HG02798 (cell line): ENCODE results near the gene IPPK.

Source experiments
- ATAC-seq: cut with Tn5 transposase; IDR thresholded peaks from one replicate; pipeline ENCODE4 v1.9.1; 2021; ENCODE audit warnings: mild to moderate bottlenecking; ENCODE audit not compliant: unreplicated experiment, poor library complexity

Gene IPPK

DNA sequence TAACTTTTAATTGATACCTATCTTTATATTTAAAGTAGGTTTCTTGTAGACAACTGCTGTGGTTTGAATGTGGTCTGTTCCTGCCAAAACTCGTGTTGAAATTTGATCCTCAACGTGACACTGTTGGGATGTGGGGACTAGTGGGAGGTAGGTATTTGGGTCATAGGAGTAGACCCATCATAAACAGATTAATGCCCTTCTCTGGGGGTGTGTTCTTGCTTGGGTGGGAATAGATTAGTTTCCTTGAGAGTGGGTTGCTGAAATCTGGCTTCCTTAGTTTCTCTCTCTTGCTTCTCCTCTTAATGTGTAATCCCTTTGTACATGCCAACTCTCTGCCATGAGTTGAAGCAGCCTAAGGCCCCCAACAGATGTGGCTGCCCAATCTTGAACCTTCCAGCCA, 34.6 kb upstream of the IPPK start:
- ATAC-seq, result no peak

DNA sequence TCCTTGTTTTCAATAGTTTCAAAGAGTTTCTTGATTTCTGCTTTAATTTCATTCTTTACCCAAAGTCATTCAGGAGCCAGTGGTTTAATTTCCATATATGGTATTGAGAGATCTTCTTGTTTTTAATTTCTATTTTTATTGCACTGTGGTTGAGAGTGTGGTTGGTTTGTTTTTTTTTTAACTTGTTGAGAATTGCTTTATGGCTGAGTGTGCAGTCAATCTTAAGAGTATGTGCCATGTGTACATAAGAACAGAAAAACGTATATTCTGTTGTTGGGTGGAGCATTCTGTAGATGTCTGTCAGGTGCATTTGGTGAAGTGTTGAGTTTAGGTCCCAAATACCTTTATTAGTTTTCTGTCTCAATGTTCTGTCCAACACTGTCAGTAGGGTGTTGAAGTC, 26.7 kb upstream of the IPPK start:
- ATAC-seq, result no peak

DNA sequence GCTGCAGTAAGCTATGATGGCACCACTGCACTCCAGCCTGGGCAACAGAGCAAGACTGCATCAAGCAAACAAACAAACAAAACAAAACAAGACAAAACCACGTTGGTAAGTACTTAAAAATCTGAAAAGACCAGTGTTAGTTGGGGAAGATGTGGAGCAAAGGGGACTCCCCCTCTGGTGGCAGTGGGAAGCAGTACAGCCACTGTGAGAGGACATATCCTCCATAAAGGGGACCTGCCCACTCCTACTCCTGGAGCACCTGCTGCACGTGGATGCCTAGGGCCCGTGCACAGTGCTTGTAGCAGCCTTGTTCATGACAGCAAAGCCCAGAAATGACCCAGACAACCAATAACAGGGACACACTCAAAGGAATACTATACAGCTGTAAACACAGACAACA, 17.0 kb upstream of the IPPK start:
- no peak for ATAC-seq

DNA sequence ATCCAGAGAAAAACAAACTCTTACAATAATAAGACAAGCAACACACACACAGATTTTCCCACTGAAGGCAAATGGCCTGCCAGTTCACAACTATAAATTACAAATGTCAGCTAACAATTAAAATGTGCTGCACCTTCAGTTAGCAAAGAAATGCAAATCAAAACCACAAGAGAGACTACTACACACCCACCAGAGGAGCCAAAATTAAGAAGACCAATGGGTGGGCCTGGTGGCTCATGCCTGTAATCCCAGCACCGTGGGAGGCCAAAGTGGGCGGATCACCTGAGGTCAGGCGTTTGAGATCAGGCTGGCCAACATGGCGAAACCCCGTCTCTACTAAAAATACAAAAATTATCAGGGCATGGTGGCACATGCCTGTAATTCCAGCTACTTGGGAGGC, 15.1 kb upstream of the IPPK start:
- no peak for ATAC-seq

DNA sequence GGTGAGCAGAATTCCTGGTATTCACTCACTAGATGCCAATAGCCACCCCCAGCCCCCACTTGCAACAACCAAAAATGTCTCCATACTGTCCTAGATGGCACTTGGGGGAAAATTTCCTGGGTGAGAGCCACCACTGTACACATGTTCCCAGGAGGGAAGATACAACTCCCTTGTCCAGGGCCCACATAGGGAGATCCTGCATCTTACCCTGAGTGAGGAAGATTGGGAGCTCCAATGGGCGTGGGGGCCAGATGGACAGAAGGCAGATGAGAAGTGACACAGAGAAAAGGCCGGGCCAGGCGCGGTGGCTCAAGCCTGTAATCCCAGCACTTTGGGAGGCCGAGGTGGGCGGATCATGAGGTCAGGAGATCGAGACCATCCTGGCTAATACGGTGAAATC, 12.3 kb upstream of the IPPK start:
- no peak for ATAC-seq

DNA sequence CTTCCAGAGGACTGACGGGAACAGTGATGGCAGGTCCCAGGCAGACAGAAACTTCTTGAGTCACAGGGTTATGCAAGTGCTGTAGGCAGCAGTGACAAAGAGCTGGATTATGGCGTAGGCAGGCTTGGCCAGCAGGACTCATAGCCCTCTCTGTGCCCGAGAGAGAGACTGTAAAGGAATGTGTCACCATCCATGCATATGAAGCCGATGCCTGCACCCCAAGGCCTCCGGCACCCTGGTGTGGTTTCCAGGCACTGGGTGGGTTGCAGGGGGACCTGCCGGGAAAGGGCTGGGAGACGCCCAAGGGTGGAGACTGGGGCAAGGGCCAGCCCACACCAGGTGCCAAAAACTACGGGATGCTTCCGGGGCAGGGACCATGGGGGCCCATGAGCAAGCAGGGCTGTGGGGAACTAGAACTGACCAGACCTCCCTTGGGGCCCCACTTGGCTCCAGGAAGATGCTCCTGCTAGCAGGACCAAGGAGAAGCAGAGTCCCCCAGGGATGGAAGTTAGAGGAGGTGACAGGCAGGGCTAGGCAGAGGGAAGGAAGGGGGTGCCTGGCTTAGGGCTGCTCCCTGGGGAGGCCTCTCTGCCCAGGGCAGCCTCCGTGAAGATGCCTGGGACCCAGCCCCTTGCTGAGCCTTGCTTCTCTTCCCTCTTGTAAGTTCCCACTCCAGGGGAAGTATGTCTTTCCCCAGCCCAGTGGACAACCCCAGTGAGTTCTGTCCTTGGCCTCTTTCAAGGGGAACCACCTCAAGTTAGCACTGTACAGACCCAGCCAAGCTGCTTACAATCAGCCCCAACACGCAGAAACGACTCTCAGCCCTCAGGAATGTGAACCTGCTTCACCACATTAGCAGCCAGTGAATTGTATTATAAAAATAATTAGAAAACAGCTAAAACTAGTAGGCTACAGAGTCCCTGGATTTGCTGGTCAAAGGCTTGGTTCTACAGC, 10.5 kb upstream of the IPPK start:
- no peak for ATAC-seq

DNA sequence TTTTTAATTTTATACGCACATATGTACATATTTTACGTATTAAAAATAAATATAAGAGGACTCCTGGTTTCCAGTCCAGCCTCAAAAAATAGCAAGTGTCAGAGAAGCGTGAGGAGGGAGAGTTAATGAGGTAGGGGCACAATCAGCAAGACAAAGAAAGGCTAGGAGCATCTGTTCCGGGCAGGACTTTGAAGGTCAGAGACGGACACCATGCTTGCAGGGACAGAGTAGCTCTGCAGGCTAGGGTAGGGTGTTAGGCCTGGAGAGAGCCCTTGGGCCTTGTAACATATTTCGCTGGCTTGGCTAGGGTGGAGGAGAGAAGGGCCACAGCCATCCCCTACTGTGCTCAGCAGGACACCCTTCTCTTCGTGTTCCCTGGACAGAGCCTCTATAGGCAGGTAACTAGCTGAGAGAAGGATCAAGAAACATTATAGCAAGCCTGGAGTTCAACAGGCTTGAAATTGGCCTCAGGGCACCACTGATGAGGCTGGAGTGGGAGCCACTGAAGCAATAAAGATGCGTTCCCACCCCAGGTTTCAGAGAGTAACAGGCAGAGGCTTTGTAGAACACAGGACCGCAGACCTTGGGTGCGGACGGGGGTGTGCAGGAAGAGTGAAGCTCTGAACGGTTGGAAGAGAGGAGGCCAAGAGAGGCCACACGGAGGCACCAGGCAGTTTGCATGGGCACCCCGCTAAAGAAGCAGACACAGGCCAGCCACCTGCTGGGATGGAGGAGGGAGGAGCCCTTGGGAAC, 9.7 kb upstream of the IPPK start:
- no peak for ATAC-seq

DNA sequence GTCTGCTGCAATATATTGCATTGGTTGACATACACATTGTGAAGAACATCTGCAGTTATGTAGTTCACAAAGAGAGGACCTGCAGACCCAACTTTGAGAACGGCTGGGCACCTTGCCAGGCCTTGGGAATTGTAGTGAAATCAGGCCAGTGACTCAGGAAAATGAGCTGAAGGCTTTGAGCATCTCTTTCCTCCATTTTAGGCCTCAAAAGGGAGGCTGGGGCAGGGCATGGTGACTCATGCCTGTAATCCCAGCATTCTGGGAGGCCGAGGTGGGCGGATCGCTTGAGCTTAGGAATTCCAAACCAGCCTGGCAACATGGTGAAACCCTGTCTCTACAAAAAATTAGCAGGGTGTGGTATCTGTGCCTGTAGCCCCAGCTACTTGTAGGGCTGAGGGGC, 1.4 kb upstream of the IPPK start:
- no peak for ATAC-seq

DNA sequence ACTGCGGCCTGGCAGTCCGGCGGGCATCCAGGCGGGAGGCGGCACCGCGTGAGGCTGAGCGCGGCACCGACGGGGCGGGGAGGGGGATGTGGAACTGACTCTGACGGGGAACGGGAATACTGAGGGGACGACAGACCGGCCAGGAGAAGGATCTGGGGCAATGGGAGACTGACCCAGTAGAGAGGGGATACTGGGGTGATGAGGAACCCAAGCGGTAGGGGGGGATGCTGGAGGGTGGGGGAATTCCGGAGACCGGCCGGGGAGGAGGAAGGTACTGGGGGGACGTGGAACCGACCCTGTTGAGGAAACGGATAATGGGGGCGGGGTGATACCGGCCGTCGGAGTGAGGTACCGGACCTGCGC, 423 bp downstream of the IPPK start:
- ATAC-seq, result peak; percentile 8

DNA sequence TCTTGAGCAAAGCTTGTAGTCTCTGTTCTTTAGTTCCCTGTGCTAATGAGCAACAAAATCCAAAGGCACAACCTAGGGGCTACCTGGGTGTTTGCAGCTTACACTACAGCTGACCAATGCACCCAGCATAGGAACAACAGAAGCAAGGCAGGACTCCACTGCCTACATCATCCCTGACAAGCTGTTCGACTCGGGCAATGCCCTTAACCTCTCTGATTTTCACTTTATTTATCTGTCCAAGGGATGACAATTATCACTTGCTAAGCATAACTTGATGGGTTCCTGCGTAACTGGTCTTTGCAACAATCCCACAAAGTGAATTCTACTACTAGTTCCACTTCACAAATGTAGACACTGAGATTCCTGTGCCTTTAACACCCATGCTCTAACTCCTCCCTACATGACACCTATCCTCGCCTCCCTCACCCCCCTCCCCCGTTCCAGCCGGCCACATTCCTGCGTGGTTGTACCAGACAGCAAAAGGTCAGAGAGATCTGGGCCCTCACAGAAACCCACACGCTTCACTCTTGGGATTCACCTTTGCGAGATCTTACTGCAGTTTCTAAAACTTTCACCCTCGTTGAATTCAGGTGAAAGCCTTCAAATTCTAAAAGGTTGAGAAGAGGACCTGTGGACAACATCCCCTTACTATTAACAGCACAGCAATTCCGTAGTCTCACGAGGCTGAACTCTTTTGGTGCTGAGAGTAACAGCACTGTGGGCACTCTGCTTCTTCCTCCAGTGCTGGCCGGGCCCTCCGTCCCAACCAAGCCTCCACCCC, 995 bp downstream of the IPPK start:
- no peak for ATAC-seq

DNA sequence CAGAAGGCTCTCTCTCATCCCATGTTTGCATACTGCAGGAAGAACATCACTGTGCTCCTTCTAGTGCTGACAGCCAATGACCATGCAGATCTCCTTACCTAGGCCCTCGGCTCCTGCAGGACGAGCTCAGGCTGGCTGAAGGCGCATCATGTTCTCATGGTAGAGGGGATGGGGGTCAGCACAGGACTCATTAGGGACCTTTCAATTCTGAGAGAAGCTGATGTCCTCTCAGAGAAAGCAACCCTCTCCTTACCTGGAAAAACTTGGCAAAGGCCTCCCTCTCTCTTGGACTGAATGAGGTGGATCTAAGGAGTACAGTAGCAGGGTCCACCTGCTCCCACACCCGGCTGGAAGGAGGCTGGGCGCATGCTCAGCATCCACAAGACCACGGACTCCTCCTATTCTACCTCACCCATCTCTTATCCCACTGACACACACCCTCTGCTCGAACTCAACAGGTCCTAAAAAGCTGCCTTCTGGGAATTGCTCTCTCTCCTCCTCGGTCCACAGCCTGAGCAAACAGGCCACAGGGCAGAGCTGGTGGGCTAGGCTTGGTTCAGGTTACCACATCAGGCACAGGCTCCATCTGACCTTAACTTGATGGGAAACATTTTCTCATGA, 2.9 kb downstream of the IPPK start:
- ATAC-seq, result no peak

DNA sequence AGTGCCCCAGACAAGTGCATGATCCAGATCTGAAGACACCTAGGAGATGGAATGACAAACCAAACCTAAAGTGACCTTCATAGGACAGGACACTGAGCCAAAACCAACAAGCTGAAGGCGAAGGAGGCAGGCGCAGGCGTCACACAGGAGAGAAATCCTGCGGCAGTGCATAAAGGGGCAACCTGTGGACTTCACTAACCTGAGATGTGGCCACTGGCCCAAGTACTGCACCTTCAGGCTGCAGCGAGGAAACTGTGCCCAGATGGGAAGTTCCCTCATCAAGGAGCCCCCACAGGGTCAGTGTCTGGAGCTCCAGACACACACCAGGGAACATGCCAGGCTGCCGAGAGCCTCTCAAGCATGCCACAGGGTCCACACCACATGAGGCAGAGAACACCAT, 3.7 kb downstream of the IPPK start:
- no peak for ATAC-seq

DNA sequence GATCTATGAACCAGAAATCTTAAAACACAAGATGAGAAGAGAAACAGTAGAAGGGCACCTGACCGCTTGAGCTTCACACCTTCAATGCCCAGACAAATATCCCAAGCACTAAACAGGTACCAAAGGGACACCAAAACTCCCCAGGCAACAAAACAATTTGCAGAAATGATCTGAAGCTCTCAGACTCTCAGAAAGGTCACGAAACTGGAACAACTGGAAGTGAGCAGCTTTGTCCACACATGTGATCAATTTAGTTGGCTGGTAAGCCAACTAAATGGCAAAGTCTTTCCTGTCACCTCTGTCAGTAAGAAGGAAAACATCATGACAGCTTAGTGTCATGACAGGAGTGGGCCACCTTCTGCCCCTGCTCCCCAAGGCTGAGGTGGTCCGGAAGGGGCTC, 4.1 kb downstream of the IPPK start:
- ATAC-seq, result no peak

DNA sequence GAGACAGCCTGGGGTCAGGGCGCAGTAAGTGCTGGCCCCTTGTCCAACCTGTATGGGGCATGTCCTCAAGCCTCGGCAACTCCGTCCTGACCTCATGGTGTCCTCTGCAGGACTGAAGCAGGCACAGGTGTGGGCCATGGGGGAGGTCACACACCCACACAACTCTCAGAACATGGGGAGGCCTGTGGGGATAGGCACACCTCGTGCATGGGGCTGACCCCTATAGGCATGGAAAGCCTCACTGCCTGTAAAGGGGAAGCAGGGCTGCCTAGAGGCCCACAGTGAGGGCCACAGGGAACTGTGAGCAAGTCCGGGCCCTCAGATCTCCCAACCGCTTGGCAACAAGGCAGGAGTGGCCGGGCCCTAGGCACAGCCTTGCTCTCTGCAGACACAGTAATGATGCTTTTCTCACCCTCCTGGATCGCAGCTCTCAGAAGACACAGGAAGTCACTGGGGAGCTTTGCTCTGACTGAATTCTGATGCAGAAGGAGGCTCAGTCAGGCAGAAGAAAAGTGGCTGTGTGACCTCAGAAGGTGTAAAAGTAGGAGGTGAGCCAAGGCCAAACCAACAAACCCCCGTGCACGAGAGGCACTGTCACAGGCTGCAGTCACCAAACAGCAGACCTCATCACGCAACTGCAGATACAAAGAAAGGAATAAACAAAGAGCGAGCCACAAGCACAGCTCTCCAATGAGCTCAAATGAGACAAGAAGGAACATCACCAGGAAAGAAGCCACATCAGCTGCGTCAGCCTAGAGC, 5.4 kb downstream of the IPPK start:
- ATAC-seq, result peak; percentile 55

DNA sequence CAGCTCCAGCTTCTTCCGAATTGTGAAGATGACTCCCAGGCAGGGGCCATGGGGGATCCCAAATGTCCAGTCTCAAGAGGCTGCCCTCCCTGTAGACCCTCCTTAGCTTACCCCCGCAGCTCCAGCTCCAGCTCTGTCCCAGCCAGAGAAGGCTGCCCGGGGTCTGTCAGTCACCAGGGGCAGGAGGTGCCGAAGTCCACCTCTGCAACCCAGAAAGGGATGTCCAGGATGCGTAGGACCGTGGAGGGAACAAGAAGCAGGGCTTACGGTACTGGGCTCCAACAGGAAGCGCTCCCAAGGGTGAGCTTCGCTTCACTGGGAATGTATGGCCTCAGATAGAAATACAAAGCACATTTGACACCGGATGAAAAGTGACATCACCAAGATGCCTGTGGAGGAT, 6.0 kb downstream of the IPPK start:
- ATAC-seq, result no peak

DNA sequence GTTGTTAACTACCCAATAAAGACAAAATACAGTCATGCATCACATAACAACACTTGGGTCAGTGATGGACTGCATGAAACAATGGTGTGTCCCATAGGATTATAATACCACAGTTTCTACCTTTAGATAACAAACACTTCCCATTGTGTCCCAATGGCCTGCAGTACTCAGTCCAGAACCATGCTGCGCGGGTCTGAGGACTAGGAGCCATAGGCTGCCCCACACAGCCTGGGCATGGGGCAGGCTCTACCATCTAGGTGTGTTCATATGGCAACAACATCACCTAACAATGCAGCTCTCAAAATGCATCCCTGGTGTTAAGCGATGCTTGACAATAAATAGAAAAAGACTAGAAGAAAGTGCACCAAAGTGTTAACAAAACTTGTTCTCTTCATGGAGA, 6.8 kb downstream of the IPPK start:
- no peak for ATAC-seq

DNA sequence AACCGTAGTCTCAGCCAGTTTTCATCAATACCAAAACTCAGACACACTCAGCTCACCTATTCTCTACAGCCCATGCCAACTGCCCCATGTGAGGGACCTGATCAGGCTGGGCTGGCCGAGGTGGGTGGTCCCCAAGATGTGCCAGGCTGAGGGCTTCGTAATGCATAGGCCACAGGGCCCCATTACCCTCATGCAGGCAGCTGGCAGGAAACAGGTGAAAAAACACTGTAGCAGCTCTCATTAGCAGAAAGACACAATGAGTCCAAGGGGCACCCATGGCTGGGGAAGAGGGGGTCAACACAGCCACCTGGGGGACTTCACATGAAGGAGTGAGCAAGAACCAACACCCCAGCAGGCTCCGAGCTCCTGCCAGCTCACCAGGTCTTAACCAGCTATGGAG, 8.2 kb downstream of the IPPK start:
- no peak for ATAC-seq

DNA sequence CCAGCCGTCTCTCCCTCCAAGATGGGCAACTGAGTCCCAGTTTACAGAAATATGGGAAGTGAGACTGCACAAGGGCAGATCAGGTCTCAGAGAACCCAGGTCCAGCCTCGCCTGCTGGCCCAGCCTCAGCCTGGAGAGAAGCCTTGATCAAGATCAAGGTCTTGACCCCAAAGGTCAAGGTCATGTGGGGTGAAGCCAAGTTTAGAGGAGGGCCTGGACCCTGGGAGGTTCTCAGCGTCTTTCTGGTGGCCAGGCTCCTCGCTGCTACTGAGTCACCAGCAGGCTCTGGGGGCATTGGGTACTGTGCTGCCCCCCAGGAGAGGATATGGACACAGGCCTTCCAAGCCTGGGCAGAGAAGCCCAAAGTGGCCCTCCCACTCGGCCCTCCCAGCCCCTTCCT, 8.8 kb downstream of the IPPK start:
- no peak for ATAC-seq

DNA sequence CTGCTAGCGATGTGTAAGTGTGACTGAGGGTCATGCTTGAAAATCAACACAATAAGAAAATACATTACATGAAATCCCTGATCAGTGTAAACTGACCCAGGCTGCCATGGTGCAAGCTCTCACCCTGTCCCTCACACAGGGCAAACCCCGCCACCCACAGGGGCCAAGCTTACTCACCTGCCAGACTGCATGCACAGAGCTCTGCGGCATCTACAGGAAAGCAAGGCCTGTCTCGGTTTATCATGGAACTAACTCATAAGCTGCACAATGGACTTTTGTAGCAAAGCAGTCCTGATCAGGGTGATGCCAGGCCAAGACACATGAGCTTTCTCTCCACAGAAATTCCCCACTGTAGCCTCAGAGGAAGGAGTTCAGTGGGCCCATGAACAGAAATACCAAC, 9.7 kb downstream of the IPPK start:
- no peak for ATAC-seq

DNA sequence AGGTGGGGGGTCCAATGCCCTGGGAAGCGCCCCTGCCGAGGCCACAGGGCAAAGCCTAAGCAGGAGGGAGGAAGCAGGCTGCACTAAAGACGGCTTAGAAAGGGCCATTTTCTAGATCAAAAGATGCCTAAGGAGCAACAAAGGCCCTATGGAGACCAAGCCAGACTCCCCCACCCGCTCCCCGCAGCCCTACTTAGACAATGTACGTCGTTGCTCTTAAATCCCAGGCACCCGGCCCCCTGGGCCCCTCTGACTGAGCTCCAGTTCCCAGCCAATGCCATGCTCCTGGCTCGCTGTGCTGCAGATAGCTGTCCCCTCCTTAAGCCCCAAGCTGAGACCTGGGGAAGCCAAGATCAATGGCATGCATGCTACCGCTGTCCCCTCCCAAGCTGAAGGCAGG, 10.3 kb downstream of the IPPK start:
- ATAC-seq, result no peak
